GM23338 (cell line): Measurements from ENCODE around the gene TCF7L1. TPM values are rescaled to one million over a fixed set of nuclear protein-coding genes. Genes with fewer than 3 reads are reported as not detected.
A peak's percentile ranks its signal among the peaks of the same experiment; 100 is the strongest.

Experiments used
- ATAC-seq: fragments of 200-7000 bp; cut with Tn5 transposase; 3 replicates; pipeline ENCODE4 v1.9.1; 2020
- DNase-seq: peaks from one replicate; pipeline ENCODE4 v3.0.0-alpha.2; 2015; ENCODE audit warnings: low spot score
- H2AFZ ChIP-seq: fragments of 200-600 bp; sonication (generic); 2 replicates; pipeline ENCODE4 v1.8.0; 2016; ENCODE audit warnings: antibody characterized with exemption, mild to moderate bottlenecking, moderate library complexity
- H3F3A ChIP-seq: fragments of 200-600 bp; sonication (generic); replicated peaks from 2 replicates; pipeline ENCODE4 v1.8.0; 2017; ENCODE audit warnings: antibody characterized with exemption, mixed run types, low read depth
- H3K27ac ChIP-seq: fragments of 200-600 bp; sonication (generic); 2 replicates; pipeline ENCODE4 v1.6.1; 2016; ENCODE audit warnings: low read depth
- H3K27me3 ChIP-seq: fragments of 200-600 bp; sonication (generic); 2 replicates; pipeline ENCODE4 v1.8.0; 2016; ENCODE audit warnings: mild to moderate bottlenecking, mixed run types, moderate library complexity; ENCODE audit not compliant: insufficient read depth
- H3K36me3 ChIP-seq: fragments of 200-600 bp; sonication (generic); 2 replicates; pipeline ENCODE4 v1.8.0; 2016; ENCODE audit warnings: mild to moderate bottlenecking; ENCODE audit not compliant: insufficient read depth
- H3K4me1 ChIP-seq: fragments of 200-600 bp; sonication (generic); 2 replicates; pipeline ENCODE4 v1.8.0; 2016; ENCODE audit warnings: mild to moderate bottlenecking, moderate library complexity; ENCODE audit not compliant: insufficient read depth
- H3K4me2 ChIP-seq: fragments of 200-600 bp; sonication (generic); 2 replicates; pipeline ENCODE4 v1.7.1; 2017; ENCODE audit warnings: mixed run types
- H3K4me3 ChIP-seq: fragments of 200-600 bp; sonication (generic); 2 replicates; pipeline ENCODE4 v1.6.1; 2016; ENCODE audit warnings: mixed run types
- H3K79me2 ChIP-seq: fragments of 200-600 bp; sonication (generic); replicated peaks from 2 replicates; pipeline ENCODE4 v1.8.0; 2017; ENCODE audit warnings: mild to moderate bottlenecking; ENCODE audit not compliant: insufficient read depth
- H3K9me2 ChIP-seq: fragments of 200-600 bp; sonication (generic); 2 replicates; pipeline ENCODE4 v1.8.0; 2017; ENCODE audit not compliant: insufficient read depth
- H4K20me1 ChIP-seq: fragments of 200-600 bp; sonication (generic); replicated peaks from 2 replicates; pipeline ENCODE4 v1.8.0; 2017; ENCODE audit warnings: mild to moderate bottlenecking; ENCODE audit not compliant: insufficient read depth
- H3K27ac Mint-ChIP-seq: 2 replicates; pipeline ENCODE4 v1.8.0; 2020; ENCODE audit warnings: inconsistent platforms, mild to moderate bottlenecking, moderate library complexity, mixed read lengths
- H3K27me3 Mint-ChIP-seq: 3 replicates; pipeline ENCODE4 v1.8.0; 2022; ENCODE audit warnings: low read depth, mild to moderate bottlenecking, moderate library complexity, mixed read lengths, inconsistent platforms; ENCODE audit not compliant: insufficient read depth, poor library complexity
- H3K36me3 Mint-ChIP-seq: 3 replicates; pipeline ENCODE4 v1.8.0; 2021; ENCODE audit warnings: low read depth, mild to moderate bottlenecking, inconsistent platforms, moderate library complexity, mixed read lengths
- H3K4me1 Mint-ChIP-seq: 3 replicates; pipeline ENCODE4 v1.8.0; 2020; ENCODE audit warnings: mild to moderate bottlenecking, inconsistent platforms, mixed read lengths
- H3K4me3 Mint-ChIP-seq: 3 replicates; pipeline ENCODE4 v1.8.0; 2021; ENCODE audit warnings: moderate library complexity, mild to moderate bottlenecking, inconsistent platforms, mixed read lengths
- H3K9me3 Mint-ChIP-seq: 3 replicates; pipeline ENCODE4 v1.8.0; 2020; ENCODE audit warnings: moderate library complexity, mild to moderate bottlenecking, inconsistent platforms, mixed read lengths
- CREB1 ChIP-seq: fragments of 250-450 bp; sonication (Bioruptor Pico); IDR thresholded peaks from 2 replicates; pipeline ENCODE4 v1.5.0; 2020; ENCODE audit warnings: low read depth, mild to moderate bottlenecking, moderate library complexity
- EZH2 ChIP-seq: fragments of 200-600 bp; sonication (generic); IDR thresholded peaks from one replicate; pipeline ENCODE4 v1.8.0; 2017; ENCODE audit warnings: antibody characterized with exemption, mild to moderate bottlenecking, low read depth; ENCODE audit not compliant: unreplicated experiment
- EZH2phosphoT487 ChIP-seq: fragments of 200-600 bp; sonication (generic); IDR thresholded peaks from one replicate; pipeline ENCODE4 v1.8.1; 2018; ENCODE audit warnings: antibody characterized with exemption; ENCODE audit not compliant: unreplicated experiment
- JUNB ChIP-seq: IDR thresholded peaks from one replicate; pipeline ENCODE4 v1.6.1; 2016; ENCODE audit warnings: antibody characterized with exemption; ENCODE audit not compliant: unreplicated experiment
- NANOG ChIP-seq: IDR thresholded peaks from 2 replicates; pipeline ENCODE4 v1.6.1; 2016; ENCODE audit warnings: antibody characterized with exemption, borderline replicate concordance
- POLR2AphosphoS5 ChIP-seq: IDR thresholded peaks from 2 replicates; pipeline ENCODE4 v1.6.1; 2016; ENCODE audit warnings: antibody characterized with exemption, low read depth
- STAT1 ChIP-seq: IDR thresholded peaks from one replicate; pipeline ENCODE4 v1.6.1; 2016; ENCODE audit warnings: antibody characterized with exemption; ENCODE audit not compliant: unreplicated experiment
- ZNF114 ChIP-seq: fragments of 250-450 bp; sonication (Bioruptor Pico); IDR thresholded peaks from 2 replicates; pipeline ENCODE4 v1.5.0; 2020; ENCODE audit warnings: mild to moderate bottlenecking, moderate library complexity
- ZNF331 ChIP-seq: fragments of 250-450 bp; sonication (Bioruptor Pico); IDR thresholded peaks from 2 replicates; pipeline ENCODE4 v1.5.0; 2020; ENCODE audit warnings: low read depth, mild to moderate bottlenecking, moderate library complexity
- polyA plus RNA-seq: library from polyadenylated mRNA; unstranded; fragments of >200 nt; fragmentation: Nextera tagmentation; extraction: Ambion mirVana; gene quantifications from 2 replicates; pipeline ENCODE4 v1.2.1, GENCODE V29; 2016
- total RNA-seq: library from RNA; depleted of rRNA; stranded (reverse); fragments of >200 nt; shearing (Covaris generic); gene quantifications from 2 replicates; pipeline ENCODE4 v1.2.3, GENCODE V29; 2014
- TF ChIP-seq, protein P1 (sequence below): fragments of 250-450 bp; sonication (Bioruptor Pico); IDR thresholded peaks from 2 replicates; pipeline ENCODE4 v1.5.0; 2020; ENCODE audit warnings: mild to moderate bottlenecking, moderate library complexity
- TF ChIP-seq, protein P2 (sequence below): IDR thresholded peaks from 2 replicates; pipeline ENCODE4 v1.6.1; 2016; ENCODE audit warnings: antibody characterized with exemption
- TF ChIP-seq, protein P3 (sequence below): IDR thresholded peaks from one replicate; pipeline ENCODE4 v1.6.1; 2018; ENCODE audit warnings: antibody characterized with exemption; ENCODE audit not compliant: unreplicated experiment
- TF ChIP-seq, protein P4 (sequence below), 2 experiments: fragments of 200-600 bp in 1 of 2; sonication (generic) in 1 of 2; conservative IDR thresholded peaks; 2 replicates each; pipeline versions ENCODE4 v1.5.1 to v1.6.1; 2016 to 2017; ENCODE audit warnings: antibody characterized with exemption in 2 of 2, low read depth in 2 of 2, mild to moderate bottlenecking in 2 of 2, moderate library complexity in 1 of 2

The TCF7L1 gene
- total and polyA plus RNA-seq, 2 experiments from 2014 or later = 47.3 to 101 TPM

DNA sequence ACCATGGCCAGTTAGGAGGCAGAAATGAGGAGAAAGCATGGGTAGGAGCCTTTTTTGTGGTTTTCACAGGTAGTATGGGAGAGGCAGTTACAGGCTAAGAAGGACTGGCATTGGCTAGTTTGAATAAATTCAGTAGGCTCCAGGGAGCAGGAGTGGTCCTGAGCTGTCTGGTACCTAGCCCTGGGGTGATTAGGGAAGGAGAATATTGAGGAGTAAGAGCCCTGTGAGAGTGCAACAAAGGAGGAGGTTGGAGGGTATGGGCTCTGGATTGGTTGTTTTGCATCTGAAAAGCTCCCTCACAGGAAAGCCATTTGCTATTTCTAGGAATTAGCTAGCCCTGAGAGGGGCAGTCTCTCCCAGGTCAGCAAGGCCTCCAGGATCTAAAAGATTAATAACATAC, 13.3 kb upstream of the TCF7L1 start:
- Mint-ChIP-seq H3K27ac (no peak overlapping the region), H3K9me3 (no peaks in the 10 kb centered on the region), H3K4me1 (peaks cover 13% of the 10 kb centered on the region), H3K36me3 (no peaks in the 10 kb centered on the region), H3K27me3 (peaks cover 29% of the 10 kb centered on the region), H3K4me3 (peak overlapping the region; percentile 8; the same call in 2 of the 3 replicates)
- DNase-seq = peak; percentile 96
- Histone ChIP-seq H3K27ac (no peak overlapping the region), H3K4me2 (0 out of 2 replicates have a peak overlapping the region, but pooled peaks have one; percentile 18), H3K27me3 (peaks cover 62% of the 10 kb centered on the region), H3K4me1 (peaks cover 9% of the 10 kb centered on the region), H3F3A (no peaks in the 10 kb centered on the region; the same call in 1 of the 2 replicates), H3K36me3 (no peaks in the 10 kb centered on the region), H2AFZ (no peak overlapping the region), H3K9me2 (no peaks in the 10 kb centered on the region), H3K4me3 (no peak overlapping the region), H3K79me2 (no peaks in the 10 kb centered on the region), H4K20me1 (no peaks in the 10 kb centered on the region)
- TF ChIP-seq EZH2 (no peak), STAT1 (no peak), NANOG (peak; percentile 90), ZNF331 (CRISPR knock-in tag) (no peak), EZH2phosphoT487 (no peak), CREB1 (CRISPR knock-in tag) (no peak), ZNF114 (no peak), JUNB (no peak), POLR2AphosphoS5 (peak; percentile 66; the same call in 1 of the 2 replicates)
- TF ChIP-seq, protein P1, sequence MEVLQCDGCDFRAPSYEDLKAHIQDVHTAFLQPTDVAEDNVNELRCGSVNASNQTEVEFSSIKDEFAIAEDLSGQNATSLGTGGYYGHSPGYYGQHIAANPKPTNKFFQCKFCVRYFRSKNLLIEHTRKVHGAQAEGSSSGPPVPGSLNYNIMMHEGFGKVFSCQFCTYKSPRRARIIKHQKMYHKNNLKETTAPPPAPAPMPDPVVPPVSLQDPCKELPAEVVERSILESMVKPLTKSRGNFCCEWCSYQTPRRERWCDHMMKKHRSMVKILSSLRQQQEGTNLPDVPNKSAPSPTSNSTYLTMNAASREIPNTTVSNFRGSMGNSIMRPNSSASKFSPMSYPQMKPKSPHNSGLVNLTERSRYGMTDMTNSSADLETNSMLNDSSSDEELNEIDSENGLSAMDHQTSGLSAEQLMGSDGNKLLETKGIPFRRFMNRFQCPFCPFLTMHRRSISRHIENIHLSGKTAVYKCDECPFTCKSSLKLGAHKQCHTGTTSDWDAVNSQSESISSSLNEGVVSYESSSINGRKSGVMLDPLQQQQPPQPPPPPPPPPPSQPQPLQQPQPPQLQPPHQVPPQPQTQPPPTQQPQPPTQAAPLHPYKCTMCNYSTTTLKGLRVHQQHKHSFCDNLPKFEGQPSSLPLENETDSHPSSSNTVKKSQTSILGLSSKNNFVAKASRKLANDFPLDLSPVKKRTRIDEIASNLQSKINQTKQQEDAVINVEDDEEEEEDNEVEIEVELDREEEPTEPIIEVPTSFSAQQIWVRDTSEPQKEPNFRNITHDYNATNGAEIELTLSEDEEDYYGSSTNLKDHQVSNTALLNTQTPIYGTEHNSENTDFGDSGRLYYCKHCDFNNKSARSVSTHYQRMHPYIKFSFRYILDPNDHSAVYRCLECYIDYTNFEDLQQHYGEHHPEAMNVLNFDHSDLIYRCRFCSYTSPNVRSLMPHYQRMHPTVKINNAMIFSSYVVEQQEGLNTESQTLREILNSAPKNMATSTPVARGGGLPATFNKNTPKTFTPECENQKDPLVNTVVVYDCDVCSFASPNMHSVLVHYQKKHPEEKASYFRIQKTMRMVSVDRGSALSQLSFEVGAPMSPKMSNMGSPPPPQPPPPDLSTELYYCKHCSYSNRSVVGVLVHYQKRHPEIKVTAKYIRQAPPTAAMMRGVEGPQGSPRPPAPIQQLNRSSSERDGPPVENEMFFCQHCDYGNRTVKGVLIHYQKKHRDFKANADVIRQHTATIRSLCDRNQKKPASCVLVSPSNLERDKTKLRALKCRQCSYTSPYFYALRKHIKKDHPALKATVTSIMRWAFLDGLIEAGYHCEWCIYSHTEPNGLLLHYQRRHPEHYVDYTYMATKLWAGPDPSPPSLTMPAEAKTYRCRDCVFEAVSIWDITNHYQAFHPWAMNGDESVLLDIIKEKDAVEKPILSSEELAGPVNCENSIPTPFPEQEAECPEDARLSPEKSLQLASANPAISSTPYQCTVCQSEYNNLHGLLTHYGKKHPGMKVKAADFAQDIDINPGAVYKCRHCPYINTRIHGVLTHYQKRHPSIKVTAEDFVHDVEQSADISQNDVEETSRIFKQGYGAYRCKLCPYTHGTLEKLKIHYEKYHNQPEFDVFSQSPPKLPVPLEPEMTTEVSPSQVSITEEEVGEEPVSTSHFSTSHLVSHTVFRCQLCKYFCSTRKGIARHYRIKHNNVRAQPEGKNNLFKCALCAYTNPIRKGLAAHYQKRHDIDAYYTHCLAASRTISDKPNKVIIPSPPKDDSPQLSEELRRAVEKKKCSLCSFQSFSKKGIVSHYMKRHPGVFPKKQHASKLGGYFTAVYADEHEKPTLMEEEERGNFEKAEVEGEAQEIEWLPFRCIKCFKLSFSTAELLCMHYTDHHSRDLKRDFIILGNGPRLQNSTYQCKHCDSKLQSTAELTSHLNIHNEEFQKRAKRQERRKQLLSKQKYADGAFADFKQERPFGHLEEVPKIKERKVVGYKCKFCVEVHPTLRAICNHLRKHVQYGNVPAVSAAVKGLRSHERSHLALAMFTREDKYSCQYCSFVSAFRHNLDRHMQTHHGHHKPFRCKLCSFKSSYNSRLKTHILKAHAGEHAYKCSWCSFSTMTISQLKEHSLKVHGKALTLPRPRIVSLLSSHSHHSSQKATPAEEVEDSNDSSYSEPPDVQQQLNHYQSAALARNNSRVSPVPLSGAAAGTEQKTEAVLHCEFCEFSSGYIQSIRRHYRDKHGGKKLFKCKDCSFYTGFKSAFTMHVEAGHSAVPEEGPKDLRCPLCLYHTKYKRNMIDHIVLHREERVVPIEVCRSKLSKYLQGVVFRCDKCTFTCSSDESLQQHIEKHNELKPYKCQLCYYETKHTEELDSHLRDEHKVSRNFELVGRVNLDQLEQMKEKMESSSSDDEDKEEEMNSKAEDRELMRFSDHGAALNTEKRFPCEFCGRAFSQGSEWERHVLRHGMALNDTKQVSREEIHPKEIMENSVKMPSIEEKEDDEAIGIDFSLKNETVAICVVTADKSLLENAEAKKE = peak; percentile 76; the same call in 1 of the 2 replicates
- TF ChIP-seq, protein P2, sequence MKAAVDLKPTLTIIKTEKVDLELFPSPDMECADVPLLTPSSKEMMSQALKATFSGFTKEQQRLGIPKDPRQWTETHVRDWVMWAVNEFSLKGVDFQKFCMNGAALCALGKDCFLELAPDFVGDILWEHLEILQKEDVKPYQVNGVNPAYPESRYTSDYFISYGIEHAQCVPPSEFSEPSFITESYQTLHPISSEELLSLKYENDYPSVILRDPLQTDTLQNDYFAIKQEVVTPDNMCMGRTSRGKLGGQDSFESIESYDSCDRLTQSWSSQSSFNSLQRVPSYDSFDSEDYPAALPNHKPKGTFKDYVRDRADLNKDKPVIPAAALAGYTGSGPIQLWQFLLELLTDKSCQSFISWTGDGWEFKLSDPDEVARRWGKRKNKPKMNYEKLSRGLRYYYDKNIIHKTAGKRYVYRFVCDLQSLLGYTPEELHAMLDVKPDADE = no peak
- TF ChIP-seq, protein P3, sequence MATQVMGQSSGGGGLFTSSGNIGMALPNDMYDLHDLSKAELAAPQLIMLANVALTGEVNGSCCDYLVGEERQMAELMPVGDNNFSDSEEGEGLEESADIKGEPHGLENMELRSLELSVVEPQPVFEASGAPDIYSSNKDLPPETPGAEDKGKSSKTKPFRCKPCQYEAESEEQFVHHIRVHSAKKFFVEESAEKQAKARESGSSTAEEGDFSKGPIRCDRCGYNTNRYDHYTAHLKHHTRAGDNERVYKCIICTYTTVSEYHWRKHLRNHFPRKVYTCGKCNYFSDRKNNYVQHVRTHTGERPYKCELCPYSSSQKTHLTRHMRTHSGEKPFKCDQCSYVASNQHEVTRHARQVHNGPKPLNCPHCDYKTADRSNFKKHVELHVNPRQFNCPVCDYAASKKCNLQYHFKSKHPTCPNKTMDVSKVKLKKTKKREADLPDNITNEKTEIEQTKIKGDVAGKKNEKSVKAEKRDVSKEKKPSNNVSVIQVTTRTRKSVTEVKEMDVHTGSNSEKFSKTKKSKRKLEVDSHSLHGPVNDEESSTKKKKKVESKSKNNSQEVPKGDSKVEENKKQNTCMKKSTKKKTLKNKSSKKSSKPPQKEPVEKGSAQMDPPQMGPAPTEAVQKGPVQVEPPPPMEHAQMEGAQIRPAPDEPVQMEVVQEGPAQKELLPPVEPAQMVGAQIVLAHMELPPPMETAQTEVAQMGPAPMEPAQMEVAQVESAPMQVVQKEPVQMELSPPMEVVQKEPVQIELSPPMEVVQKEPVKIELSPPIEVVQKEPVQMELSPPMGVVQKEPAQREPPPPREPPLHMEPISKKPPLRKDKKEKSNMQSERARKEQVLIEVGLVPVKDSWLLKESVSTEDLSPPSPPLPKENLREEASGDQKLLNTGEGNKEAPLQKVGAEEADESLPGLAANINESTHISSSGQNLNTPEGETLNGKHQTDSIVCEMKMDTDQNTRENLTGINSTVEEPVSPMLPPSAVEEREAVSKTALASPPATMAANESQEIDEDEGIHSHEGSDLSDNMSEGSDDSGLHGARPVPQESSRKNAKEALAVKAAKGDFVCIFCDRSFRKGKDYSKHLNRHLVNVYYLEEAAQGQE = no peak
- TF ChIP-seq, protein P4, sequence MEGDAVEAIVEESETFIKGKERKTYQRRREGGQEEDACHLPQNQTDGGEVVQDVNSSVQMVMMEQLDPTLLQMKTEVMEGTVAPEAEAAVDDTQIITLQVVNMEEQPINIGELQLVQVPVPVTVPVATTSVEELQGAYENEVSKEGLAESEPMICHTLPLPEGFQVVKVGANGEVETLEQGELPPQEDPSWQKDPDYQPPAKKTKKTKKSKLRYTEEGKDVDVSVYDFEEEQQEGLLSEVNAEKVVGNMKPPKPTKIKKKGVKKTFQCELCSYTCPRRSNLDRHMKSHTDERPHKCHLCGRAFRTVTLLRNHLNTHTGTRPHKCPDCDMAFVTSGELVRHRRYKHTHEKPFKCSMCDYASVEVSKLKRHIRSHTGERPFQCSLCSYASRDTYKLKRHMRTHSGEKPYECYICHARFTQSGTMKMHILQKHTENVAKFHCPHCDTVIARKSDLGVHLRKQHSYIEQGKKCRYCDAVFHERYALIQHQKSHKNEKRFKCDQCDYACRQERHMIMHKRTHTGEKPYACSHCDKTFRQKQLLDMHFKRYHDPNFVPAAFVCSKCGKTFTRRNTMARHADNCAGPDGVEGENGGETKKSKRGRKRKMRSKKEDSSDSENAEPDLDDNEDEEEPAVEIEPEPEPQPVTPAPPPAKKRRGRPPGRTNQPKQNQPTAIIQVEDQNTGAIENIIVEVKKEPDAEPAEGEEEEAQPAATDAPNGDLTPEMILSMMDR (conservative IDR thresholded peaks at IDR 0.05; ENCODE audit: low read depth in 2 of 2) = peak in 1 of 2 experiments; percentile 20; a peak in 2 of 4 replicates
- ATAC-seq = peak; percentile 100
